8988T (cell line): Measurements from ENCODE around the gene ZNF652.

ENCODE experiments used
- DNase-seq: peaks from one replicate; pipeline ENCODE4 v3.0.0; 2011

ZNF652 gene

DNA sequence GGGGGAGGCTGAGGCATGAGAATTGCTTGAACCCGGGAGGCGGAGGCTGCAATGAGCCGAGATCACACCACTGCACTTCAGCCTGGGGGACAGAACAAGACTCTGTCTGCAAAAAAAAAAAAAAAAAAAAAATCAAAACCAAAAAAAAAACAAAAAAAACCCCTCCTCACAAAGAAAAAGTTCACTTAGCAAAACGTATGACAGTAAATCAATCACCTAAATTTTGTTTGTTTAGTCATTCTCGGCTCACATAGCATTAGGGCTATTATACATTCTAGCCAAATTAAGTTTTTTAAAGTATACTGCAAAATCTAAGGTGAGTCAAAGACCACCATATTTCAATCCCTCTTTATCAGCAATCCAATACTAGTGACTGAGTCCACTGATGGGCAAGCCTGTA, 5.7 kb downstream of the ZNF652 start:
- DNase-seq = no peak

GRCh38 chr17:49353607-49354006, 8.4 kb downstream of the ZNF652 start:
- no peak for DNase-seq

DNA sequence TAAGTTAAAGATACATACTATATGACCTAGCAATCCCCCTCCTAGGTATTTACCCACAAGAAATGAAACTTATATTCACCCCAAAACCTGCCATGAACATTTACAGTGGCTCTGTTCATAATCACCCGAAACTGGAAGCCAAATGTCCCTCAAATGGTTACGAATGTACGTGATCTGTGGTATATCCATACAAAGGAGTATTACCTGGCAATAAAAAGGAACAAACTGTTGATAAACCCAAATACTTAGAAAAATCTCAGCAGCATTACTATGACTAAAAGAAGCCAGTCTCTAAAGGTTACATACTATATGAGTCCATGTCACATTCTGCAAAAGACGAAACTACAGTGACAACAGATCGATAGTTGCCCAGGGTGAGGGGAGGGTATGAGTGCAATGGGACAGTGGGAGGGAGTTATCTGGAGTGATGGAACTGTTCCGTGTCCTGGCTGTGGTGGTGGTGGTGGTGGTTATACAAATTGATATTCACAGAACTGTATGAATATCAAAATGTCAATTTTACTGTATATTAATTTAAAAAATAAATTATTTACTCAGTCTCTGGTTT, 9.4 kb downstream of the ZNF652 start:
- DNase-seq = no peak

DNA sequence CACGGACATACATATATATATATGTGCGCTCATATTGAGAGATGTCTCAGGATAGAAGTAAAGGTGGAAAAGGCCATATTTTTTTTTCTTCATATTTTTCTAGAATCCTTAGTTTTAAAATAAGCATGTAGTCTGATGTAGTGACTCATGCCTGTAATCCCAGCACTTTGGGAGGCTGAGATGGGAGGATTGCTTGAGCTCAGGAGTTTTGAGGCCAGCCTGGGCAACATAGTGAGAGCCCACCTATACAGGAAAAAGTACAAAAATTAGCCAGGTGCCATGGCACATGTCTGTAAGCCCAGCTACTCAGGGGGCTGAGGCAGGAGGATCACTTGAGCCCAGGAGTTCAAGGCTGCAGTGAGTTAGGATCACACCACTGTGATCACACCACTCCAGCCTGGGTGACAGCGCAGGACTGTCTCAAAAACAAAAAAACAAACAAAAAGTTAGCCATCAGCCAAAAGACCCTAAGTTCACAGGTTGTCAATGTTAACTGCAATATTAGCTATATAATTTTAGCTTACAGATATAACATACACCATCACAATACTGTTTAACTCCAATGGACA, 10.4 kb downstream of the ZNF652 start:
- DNase-seq = no peak

DNA sequence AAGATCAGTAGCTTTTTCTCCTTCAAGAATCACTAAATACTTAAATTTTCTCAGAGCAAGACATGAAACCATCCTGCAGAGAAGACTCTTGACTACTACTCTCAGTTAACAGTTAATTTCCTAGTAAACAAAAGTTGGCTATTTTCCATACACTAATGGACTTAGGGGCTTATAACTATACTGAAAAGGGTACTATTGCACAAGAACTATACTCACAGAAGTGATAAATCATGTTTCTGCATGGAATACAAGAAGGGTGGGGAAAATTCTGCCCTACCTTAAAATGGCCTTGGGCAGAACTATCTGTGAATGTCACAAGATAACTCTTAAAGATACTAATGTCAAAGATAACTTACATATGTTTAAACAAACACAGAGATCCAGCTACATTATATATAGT, 12.5 kb downstream of the ZNF652 start:
- DNase-seq = no peak

- no peak for DNase-seq
These were observed 17.1 kb downstream of the ZNF652 start for GRCh38 chr17:49344914-49345313.

DNA sequence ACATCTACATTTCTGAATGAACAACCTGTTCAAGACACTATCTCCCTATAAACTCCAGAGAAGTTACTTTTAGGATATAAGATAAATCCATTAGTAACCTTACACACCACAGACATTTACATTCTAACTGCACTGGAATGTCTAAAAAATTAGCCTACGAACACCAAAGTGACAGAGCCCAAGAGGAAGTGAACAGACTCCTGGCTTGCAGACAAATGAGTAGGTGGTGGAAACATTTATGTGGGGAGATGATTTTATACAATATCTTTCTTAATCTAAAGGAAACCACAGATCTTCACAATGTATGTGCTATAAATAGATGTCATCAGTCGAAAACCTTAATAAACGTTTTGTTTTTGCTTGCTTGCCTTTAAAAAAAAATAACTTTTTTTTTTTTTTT, 18.8 kb downstream of the ZNF652 start:
- no peak for DNase-seq

DNA sequence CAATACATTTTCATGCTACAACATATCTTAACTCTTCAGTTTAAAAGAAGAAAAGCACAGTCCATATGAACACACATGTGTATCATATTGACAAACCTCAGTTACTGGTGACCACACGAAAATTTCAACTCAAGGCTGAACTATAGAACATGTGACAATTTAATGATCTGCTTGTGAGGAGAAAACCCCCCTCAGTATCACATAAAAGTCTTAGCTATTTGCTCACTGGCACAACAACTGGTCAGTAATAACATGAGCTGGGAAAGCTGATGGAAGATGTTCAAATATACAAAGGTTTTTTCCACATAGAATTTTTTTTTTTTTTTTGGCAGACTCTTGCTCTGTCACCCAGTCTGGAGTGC, 19.5 kb downstream of the ZNF652 start:
- DNase-seq = no peak

DNA sequence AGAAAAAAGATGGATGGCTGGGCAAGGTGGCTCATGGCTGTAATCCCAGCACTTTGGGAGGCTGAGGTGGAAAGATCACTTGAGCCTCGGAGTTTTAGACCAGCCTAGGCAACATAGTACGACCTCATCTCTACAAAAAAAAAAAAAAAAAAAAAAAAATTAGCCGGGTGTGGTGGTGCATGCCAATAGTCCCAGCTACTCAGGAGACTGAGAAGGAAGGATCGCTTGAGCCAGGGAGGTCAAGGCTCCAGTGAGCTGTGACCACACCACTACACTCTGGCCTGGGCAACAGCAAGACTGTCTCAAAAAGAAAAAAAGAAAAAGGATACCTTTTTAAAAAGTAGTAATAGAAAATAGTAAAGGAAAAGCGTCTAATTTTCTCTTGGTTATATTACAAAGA, 20.7 kb downstream of the ZNF652 start:
- DNase-seq = no peak

DNA sequence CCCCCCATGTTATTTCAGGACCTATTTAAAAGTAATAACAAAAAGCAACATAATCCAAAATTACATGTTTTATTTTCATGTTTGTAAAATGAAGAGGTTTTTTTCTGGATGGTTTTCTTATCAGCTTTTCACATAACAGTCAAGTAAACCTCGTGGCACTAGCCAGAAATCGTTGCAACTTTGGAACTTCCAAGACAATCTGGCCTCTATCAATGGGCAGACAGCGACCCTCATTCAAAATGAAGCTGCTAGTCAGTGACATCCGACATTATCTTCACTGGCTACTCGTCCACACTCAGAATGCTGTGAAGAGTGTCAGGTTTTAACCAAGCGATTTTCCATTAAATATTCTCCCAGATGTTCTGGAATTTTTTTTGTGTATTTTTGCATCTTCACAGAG, 22.7 kb downstream of the ZNF652 start:
- no peak for DNase-seq

DNA sequence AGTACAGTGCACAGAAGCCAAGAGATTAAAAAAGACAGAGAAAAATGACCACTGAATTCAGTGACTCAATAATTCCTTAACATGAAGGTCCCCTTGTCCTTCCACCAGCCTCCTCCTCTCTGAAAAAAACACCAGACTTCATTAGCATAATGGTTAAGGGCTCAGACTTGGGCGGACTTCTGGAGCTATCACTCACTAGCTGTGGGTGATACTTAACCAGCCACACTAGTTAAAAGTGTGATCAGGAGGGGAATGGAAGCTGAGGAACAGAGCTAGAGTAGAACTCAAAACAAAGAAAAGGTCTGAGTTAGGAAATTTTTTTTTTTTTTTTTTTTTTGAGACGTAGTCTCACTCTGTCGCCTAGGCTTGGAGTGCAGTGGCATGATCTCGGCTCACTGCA, 23.2 kb downstream of the ZNF652 start:
- DNase-seq = no peak

- DNase-seq = no peak
These were observed 24.2 kb downstream of the ZNF652 start for GRCh38 chr17:49337884-49338283.

DNA sequence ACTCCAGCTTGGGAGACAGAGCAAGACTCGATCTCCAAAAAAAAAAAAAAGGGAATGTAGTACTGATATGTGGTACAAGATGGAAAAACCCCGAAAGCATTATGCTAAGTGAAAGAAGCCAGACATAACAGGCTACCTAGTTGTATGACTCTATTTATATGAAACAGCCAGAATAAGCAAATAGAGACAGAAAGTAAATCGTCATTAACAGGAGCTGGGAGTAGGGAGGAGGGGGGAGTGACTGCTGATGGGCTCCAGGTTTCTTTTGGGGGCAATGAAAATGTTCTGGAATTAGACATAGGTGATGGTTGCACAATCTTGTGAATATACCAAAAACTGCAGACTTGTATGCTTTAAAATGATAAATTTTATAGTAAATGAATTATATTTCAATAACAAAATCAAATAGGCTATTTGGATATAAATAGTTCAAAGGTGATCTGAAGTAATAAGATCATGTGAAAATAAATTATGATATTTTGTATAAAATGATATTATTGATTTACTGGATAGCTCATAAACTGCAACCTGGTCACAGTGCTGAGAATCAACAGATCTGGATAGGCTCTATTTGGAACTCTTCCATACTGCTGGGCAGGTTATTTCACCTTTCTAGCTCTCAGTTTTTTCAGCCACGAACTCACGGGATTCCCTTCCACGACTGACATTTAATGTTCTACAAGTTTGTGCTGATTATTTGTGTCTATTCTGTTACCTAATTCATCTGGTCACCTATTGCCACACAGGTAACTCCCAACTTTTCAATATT, 27.1 kb downstream of the ZNF652 start:
- DNase-seq = no peak

- no peak for DNase-seq
These were observed 28.2 kb downstream of the ZNF652 start for GRCh38 chr17:49333804-49334203.

DNA sequence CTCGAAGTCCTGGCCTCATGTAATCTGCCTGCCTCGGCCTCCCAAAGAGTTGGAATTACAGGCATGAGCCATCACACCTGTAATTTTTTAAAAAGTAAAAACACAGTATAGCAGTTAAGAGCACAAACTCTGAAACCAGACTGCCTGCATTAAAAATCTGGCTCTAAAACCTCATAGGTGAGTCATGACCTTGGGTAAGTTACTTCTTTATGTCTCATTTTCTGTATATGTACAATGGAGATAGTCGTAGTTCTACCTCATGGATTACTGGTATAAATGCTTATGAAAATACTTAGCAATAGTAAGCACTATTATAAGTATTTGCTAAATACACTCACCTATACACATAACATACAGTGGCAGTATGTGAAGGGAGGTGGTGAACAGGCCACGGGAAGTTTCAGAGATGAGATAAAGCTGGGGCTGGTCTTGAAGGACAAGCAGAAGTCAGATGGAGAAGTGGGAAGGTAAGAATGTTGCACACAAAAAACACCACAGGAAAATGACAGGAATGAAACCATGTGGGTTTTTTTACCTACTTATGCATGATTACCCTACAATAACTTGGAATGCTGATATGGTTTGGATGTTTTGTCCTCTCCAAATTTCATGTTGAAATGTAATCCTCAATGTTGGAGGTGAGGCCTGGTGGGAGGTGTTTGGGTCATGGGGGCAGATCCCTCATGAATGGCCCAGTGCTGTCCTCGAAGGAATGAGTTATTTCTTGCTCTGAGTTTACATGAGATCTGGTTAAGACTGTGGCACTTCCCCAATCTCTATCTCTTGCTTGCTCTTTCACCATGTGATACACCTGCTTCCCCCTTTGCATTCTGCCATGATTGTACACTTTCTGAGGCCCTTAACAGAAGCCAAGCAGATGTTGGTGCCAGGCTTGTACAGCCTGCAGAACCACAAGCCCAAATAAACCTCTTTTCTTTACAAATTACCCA, 33.9 kb downstream of the ZNF652 start:
- no peak for DNase-seq

- DNase-seq = no peak
These were observed 36.1 kb downstream of the ZNF652 start for GRCh38 chr17:49325980-49326379.

DNA sequence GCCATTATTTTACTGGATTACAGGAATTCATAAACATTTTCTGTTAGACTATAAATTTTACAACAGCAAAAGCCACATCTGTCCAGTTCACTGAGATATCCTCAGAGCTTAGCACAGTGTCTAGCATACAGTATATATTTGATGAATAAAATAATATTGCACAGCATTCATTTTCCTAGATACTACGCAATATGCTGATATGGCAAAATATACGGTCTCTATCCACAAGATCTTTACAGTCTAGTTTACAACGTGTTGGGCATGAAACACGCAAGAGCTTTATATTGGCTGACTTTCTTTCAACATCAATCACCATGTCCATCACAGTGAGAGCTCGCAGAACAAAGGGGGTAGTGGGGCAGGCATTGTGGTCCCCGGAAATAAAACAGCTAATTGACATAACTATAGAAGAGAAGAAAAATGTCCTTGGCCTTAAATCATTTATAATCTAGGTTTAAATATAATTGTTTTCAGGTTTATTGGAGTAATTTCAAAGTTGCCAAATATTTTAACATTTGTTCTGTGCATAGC, 43.5 kb downstream of the ZNF652 start:
- DNase-seq = no peak

- no peak for DNase-seq
These were observed 45.0 kb downstream of the ZNF652 start for GRCh38 chr17:49316889-49317675.

DNA sequence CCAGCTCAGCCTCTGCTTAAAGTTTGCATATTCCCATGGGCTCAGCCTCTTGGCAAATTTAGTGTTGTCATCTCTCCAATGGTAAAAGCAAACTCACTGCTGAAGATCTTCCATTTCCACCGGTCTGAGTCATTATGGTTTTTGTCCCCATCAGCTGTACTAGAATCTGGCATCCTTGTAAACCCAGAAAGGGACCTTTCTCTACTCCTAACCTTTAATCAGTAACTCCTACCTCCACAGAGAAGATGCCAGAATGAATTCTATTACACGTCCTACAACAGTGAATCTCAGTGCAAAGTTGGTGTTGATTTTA, 45.8 kb downstream of the ZNF652 start:
- no peak for DNase-seq

GRCh38 chr17:49315551-49316257, 46.3 kb downstream of the ZNF652 start:
- peak; percentile 52 for DNase-seq

- no peak for DNase-seq
These were observed 49.3 kb downstream of the ZNF652 start for GRCh38 chr17:49312722-49313121.

DNA sequence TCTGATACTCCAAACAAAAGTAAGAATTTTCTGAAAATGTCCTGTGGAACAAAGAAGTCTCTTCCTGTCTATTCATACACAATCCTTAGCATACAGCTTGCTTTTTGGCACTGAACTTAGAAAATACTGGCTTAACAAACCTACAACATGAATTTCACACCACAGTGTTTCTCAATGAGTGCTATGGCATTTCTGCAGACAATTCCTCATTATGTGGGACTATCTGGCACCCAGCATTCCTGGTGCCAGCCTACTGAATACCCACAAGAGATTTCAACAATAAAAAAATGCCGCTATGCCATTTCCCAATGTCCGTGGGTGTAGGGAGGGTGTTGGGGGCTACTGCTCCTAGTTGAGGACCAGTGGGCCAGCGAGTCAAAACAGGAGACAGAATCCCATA, 62.1 kb downstream of the ZNF652 start:
- no peak for DNase-seq
